Pulmonary artery endothelial cell (primary cell): ENCODE data around the gene PAX2. TPM values are rescaled to one million over a fixed set of nuclear protein-coding genes. Genes with fewer than 3 reads are reported as not detected.

Experiments
- DNase-seq: peaks from one replicate; pipeline ENCODE4 v3.0.0-alpha.2; 2011; ENCODE audit warnings: low read depth, low spot score
- total RNA-seq: library from RNA; depleted of rRNA; stranded (reverse); fragments of >200 nt; gene quantifications from 2 replicates; pipeline ENCODE4 v1.2.3, GENCODE V29; 2014

PAX2 gene
- total RNA-seq, 1 donor from 2014 or later, result not detected

GRCh38 chr10:100724531-100725027 lies 20.8 kb upstream of the PAX2 start:
- no peak for DNase-seq

DNA sequence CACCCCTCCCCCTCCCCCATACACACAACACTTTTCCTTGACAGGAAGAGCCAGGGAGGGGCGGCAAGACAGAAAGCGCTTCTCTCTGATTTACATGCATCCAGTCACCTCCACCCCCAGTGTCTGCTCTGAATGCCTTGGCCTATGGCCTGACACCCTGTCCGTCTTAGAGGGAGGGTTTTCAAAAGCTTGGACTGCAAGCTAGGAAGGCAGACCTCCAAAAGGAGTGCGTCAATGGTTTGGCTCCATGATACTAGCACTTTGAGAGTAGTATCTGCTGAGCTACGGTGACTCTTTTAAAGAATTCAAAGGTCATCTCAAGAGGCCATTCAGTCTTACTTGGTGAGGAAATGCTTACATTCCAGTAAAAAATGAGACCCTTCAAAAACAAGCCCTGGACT lies 20.3 kb upstream of the PAX2 start:
- no peak for DNase-seq

DNA sequence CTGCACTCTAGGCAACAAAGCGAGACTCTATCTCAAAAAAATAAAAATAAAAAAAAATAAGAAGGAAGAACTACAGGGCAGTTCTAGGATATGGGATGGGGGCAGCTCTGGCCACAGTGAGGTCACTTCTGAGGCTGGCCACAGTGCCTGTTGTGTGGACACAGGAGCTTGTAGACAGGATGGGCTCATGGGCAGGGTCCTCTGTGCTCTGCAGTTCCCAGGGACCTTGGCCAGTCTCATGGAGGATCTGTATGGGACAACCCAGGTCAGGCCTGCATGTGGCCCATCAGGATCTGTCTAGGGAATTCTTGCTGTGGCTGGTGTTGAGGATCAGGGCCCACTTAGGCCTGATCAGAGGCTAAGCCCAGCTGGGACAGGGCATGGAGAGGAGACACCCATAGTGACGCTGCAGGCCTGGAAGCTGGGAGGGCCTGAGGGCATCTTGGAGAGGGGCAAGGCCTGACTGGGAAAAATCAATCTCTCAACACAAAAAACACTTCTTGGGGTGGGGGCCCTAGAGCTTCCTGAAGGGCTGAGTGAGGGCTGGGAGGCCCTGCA lies 19.4 kb upstream of the PAX2 start:
- DNase-seq, result no peak

DNA sequence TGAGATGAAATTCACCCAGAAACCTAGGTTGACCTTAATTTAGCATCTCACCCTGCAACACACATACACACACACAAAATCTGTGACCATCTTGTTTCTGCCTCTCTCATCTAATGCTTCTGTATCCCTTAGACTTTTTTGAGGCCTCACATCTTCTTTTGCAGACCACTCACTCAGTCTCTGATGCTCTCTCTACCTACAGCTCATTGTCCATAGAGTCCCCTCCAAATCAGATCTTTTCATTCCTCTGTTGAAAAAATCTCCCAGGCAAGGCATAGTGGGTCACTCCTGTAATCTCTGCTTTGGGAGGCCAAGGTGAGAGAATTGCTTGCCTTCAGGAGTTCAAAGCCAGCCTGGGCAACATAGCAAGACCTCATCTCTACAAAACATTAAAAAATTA lies 17.6 kb upstream of the PAX2 start:
- no peak for DNase-seq

GRCh38 chr10:100728928-100729861 lies 16.2 kb upstream of the PAX2 start:
- DNase-seq, result no peak

DNA sequence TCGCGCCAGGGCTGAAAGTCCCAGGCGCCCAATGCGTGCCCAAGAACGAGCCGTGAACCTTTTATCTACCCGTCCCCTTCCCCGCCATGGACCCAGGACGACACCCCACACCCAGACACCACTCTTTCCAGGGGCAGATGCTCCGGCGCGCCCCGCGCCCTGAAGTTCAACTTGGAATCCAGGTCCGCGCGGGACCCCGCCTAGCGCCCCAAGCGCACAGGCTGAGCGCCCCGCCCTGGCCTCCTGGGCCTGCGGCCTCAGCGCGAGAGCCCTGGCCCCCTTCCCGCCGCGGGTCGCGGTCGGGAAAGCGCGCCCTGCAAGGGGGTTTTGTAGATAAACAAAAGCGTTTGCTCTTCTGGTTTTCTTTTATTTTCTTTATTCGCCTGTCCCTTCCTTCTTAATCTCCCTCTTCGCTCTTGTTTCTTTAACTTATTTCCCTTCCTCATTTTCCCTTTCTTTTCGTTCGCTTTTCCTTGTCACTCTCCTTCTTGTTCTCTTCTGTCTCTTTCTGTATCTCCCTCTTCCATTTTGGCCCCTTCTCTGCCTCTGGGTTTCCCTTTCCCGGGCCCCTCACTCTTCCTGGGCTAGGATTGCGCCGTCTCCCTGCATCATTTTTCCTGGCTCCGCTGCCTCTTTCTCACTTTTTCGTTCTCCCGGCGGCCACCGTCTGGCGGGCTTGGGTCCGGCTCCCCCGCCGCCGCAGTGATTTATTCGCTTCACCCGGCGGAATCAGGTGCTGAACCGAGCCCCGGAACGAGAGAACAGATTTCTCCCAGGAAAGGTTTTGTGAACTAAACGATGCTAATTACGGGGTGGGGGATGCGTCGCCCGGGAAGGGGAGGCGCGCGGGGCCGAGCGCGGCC lies 15.3 kb upstream of the PAX2 start:
- no peak for DNase-seq

- no peak for DNase-seq
These were observed 14.5 kb upstream of the PAX2 start for GRCh38 chr10:100730725-100731406.

DNA sequence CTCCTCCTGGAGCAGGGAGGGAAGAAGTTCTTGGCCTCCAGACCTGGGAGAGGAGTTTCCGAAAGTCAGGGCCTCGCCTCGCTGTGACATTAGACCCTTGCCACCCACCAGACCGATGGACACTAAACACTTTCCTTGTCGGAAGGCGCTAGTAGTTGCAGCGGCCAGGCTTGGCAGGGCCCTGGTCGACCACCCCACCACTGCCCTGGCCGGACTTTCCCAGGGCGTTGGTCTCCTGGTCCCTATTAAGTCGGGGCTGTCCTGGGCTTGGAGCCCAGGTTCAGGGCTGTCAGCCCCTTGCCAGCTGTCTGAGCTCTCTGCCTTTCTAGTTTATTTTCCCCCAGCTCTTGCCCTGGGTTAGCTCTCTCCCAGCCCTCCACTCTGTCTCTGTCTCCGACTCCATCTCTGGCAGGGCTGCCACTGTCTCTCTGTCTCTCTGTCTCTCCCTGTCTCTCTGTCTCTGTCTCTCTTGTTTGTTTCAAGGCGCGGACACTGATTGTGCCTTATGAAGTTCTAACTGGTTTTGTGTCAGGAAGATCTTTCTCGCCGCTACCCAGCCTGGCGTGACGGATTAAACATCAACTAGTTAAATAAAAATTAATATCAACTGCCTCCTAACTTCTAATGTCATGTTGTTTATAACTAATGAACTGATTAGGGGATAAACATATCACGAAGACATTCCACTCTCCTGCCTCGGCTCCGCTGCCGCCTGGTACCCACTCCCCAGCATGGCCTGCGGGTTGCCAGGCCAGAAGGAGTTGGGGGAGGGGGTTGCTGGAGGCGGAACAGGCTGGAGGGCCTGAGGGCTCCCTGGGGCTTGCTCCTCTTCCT lies 13.8 kb upstream of the PAX2 start:
- DNase-seq, result no peak

DNA sequence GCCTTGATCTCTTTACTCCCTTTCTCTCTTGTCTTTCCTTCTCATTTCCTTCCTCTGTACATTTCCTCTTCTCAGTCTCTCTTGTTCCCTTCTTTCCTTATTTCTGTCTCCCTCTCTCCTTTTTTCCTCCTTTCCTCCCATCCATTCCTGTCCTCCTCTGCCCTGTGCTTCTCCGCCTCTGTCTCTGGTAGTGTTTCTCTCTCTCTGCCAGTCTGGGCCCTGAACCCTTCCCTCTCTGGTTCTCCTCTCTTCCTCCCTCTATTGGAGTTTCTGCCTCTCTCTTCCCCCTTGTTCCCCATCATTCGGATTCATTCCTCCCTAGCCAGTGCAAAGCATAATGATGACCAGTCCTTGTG lies 13.2 kb upstream of the PAX2 start:
- DNase-seq, result no peak

DNA sequence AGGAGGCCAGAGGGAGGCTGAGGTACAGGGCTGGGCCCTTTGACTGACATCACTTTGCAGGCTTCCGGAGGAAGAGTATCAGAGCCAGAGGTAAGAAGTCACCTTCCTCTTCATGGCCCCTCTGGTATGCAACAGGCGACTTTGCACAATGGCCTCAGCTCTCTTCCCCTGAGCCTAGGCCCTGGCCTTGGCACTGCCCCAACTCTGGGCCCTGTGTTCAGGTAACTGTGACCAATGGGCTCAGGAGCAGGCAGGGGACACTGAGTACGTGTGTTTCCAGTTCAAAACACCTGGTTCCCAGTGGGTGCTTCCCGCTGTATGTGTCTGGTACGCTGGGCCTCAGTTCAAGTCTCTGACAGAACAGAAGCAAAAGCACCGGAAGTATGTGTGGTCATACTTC lies 12.1 kb upstream of the PAX2 start:
- no peak for DNase-seq

DNA sequence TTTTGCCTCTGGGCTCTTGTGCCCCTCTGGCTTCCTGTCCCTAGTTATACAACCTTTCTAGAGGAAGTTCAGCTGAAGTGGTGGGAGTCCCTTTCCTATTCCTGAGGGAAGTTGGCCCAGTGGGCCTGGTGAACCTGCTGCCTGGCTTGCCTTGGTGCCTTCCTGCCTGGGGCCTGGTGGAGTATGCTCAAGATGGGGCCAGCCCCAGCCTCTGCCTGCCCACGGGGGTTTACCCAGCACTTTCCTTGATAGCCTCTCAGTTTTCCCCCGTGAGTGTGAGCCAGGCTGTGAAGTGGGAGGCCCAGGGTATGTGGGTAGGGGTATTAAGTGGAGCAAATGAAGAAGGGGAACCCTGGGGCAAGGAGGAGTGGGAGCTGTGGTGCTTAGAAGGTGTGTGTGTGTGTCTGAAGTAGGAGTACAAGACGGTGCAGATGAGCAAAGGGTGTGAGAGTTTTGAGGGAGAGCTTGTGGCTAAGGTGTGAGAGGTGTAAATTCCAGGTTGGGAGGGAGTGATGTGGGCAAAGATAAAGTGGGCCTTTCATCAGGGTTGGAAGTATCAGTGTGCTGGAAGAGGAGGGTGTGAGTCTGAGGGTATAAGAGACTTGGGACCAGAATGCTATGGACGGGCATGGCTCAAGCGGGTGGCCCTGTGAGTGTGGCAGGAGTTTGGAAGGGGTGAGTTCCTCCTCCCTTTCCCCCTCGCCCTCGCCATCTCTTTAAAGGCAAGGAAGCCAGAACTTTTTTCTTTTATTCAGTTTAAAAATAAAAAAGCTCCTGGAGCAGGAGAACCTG lies 10.9 kb upstream of the PAX2 start:
- no peak for DNase-seq

GRCh38 chr10:100735087-100735336 lies 10.4 kb upstream of the PAX2 start:
- DNase-seq, result no peak

DNA sequence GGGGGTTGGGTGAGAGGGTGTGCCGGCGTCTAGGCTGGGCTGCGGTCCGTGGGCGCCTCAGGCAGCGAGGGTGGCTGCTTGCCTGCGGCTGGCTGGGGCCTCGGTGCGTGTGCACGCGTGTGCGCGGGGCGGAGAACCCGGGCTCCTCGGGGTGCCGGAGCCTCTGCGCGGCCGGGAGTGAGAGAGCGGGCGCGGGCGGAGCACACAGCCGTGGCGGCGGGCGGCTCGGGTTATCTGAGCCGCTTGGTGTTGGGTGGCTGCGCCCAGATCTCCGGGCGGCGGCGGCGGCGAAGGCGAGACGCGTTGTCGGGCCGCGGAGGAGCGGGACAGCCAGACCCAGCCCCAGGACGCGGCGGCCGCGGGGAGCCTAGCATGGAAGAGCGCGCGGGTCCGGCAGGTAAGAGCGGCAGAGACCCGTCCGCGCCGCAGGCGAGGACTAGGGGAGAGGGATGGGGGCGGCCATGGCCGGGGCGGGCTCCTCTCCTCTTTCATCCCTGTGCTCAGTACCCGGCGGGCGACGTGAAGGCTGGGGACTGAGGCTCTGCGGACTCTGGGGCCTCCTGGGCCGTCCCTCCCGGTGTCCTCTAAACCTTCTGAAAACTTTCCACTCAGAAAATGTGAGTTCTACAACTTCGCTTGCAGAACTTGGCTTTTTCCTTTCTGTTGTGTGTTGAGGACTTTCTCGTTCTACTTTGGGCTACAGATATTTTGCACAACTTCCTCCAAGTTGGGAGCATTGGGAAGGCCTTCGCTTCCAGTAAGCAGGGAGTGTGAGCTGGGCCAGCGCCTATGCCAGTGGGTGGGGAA lies 9.8 kb upstream of the PAX2 start:
- DNase-seq, result no peak

DNA sequence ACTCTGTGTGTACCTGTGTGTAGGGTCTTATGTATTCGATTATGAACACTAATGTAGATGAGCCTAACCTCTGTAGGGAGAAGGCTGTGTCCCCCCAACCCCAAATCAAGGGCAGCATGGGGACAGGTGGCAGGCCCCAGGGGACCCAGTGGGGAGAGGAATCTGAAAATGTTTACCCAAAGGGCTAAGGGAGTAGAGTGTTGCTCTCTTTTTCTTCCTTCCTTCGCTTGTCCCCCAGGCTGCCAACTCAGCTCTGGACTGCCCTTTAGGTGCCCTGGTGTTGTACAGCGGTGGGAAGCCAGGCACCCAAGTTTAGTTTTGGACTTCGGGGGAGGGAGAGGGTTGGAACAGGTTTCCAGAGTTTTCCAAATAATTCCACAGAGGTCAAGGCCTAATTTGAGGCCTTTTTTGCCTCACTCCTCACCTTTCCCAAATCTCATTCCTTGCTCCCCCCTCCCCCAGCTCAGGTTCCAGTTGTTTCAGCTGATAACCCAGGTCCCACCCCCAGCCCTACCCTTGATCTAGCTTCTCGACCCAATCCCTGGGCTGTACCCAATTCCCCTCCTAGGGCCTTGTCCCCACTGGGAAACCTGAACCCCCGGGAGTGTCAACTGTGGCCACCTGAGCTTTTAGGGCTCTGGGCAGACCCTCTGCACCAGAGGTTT lies 9.1 kb upstream of the PAX2 start:
- DNase-seq, result no peak

- no peak for DNase-seq
These were observed 8.5 kb upstream of the PAX2 start for GRCh38 chr10:100736809-100737354.

- no peak for DNase-seq
These were observed 7.9 kb upstream of the PAX2 start for GRCh38 chr10:100737355-100738054.

- no peak for DNase-seq
These were observed 7.1 kb upstream of the PAX2 start for GRCh38 chr10:100738055-100738827.
